Loucy (cell line): ENCODE results near the gene LAMTOR4.
A peak's percentile ranks its signal among the peaks of the same experiment; 100 is the strongest.

Experiments used
- H2AFZ ChIP-seq: fragments of 200-600 bp; sonication (generic); 2 replicates; pipeline ENCODE4 v1.6.0; 2016; ENCODE audit warnings: antibody characterized with exemption, mild to moderate bottlenecking, low read length, moderate library complexity
- H3F3A ChIP-seq: fragments of 200-600 bp; 2 replicates; pipeline ENCODE4 v1.6.0; 2016; ENCODE audit warnings: antibody characterized with exemption, low read depth, mild to moderate bottlenecking
- H3K27me3 ChIP-seq: fragments of 200-600 bp; sonication (generic); 2 replicates; pipeline ENCODE4 v1.6.1; 2014; ENCODE audit warnings: low read length, mild to moderate bottlenecking; ENCODE audit not compliant: insufficient read depth, poor library complexity, severe bottlenecking
- H3K36me3 ChIP-seq: fragments of 200-600 bp; sonication (generic); 2 replicates; pipeline ENCODE4 v1.6.1; 2016; ENCODE audit warnings: low read length; ENCODE audit not compliant: insufficient read depth
- H3K4me1 ChIP-seq: fragments of 200-600 bp; sonication (generic); 2 replicates; pipeline ENCODE4 v1.5.1; 2014; ENCODE audit warnings: low read length, mild to moderate bottlenecking; ENCODE audit not compliant: insufficient read depth, poor library complexity, severe bottlenecking
- H3K4me2 ChIP-seq: fragments of 200-600 bp; sonication (generic); 2 replicates; pipeline ENCODE4 v1.6.0; 2014; ENCODE audit warnings: antibody characterized with exemption, low read length, low read depth, mild to moderate bottlenecking; ENCODE audit not compliant: poor library complexity, severe bottlenecking
- H3K4me3 ChIP-seq: fragments of 200-600 bp; sonication (generic); 2 replicates; pipeline ENCODE4 v1.5.1; 2014; ENCODE audit warnings: low read length, mild to moderate bottlenecking, mixed read lengths; ENCODE audit not compliant: poor library complexity, severe bottlenecking
- H3K79me2 ChIP-seq: fragments of 200-600 bp; sonication (generic); 2 replicates; pipeline ENCODE4 v1.6.1; 2014; ENCODE audit warnings: low read length; ENCODE audit not compliant: insufficient read depth
- H3K9ac ChIP-seq: fragments of 200-600 bp; sonication (generic); 2 replicates; pipeline ENCODE4 v1.6.0; 2014; ENCODE audit warnings: mild to moderate bottlenecking, low read depth, low read length, moderate library complexity; ENCODE audit not compliant: poor library complexity, severe bottlenecking
- H3K9me2 ChIP-seq: fragments of 200-600 bp; sonication (generic); replicated peaks from 2 replicates; pipeline ENCODE4 v1.6.1; 2016; ENCODE audit warnings: low read depth, low read length, mixed read lengths
- H3K9me3 ChIP-seq: fragments of 200-600 bp; sonication (generic); 2 replicates; pipeline ENCODE4 v1.6.1; 2014; ENCODE audit warnings: mild to moderate bottlenecking, antibody characterized with exemption, low read length, low read depth; ENCODE audit not compliant: insufficient read depth
- H4K20me1 ChIP-seq: fragments of 200-600 bp; sonication (generic); 2 replicates; pipeline ENCODE4 v1.6.0; 2014; ENCODE audit warnings: antibody characterized with exemption, low read length, mild to moderate bottlenecking; ENCODE audit not compliant: insufficient read depth, poor library complexity, severe bottlenecking
- CTCF ChIP-seq: fragments of 200-600 bp; sonication (generic); conservative IDR thresholded peaks from 2 replicates; pipeline ENCODE4 v1.5.1; 2014; ENCODE audit warnings: mild to moderate bottlenecking, antibody characterized with exemption, low read length
- EZH2phosphoT487 ChIP-seq: fragments of 200-600 bp; IDR thresholded peaks from 2 replicates; pipeline ENCODE4 v1.6.1; 2018; ENCODE audit warnings: antibody characterized with exemption, mild to moderate bottlenecking, moderate library complexity, borderline replicate concordance

Gene LAMTOR4

GRCh38 chr7:100101016-100101862, 47.5 kb upstream of the LAMTOR4 start, which contains the start of the genes AP4M1 and MCM7:
AP4M1 (plus strand) TSS chr7:100101643; CDS start chr7:100101715, 72 bp downstream.
MCM7 (minus strand) TSS chr7:100101397; CDS start chr7:100101294, 103 bp downstream.
- H3K4me3 ChIP-seq: peak within 1 kb of the TSS; percentile 98
- TF ChIP-seq EZH2phosphoT487 (no peak), CTCF (no peak)
- peak within 1 kb of the TSS; percentile 61 for H2AFZ ChIP-seq
- H3K36me3 ChIP-seq: peaks cover 40% of the 10 kb centered on the region
- H3F3A ChIP-seq: no peaks in the 10 kb centered on the region
- no peaks in the 10 kb centered on the region for H3K9me3 ChIP-seq
- H3K79me2 ChIP-seq: peaks cover 64% of the 10 kb centered on the region
- peaks cover 9% of the 10 kb centered on the region for H3K27me3 ChIP-seq
- H4K20me1 ChIP-seq: peaks cover 43% of the 10 kb centered on the region
- H3K4me2 ChIP-seq: peak within 1 kb of the TSS; percentile 98
- H3K9me2 ChIP-seq: no peaks in the 10 kb centered on the region
- peak within 1 kb of the TSS; percentile 100 for H3K9ac ChIP-seq
- peaks cover 31% of the 10 kb centered on the region for H3K4me1 ChIP-seq

DNA sequence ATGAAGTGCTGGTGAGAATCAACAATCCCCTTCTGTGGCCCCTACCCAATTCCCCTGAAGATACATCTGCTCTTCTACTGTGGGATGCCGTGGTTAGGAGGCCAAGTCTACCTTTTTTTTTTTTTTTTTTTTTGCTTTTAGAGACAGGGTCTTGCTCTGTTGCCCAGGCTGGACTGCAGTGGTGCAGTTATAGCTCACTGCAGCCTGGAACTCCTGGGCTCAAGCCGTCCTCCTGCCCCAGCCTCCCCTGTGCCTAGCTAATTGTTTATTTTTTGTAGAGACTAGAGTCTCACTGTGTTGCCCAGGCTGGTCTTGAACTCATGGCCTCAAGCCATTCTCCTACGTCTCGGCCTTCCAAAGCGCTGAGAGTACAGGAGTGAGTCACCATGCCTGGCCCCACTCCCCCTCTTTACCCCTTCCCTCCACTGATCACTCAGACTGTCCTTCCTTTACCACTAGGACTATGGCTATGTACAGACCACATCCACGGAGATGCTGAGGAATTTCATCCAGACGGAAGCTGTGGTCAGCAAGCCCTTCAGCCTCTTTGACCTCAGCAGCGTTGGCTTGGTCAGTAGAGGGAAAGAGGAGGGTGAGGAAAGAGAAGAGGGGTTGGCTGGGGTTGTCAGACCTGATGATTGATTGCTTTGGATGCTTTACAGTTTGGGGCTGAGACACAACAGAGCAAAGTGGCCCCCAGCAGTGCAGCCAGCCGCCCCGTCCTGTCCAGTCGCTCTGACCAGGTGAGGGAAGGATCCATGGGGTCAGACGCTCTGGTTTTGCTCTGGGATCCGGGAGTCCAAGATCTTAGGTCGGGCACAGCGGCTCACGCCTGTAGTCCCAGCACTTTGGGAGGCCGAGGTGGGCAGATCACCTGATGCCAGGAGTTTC, 45.5 kb upstream of the LAMTOR4 start:
- Histone ChIP-seq H3K4me3 (peak overlapping the region; percentile 98), H4K20me1 (peaks cover 27% of the 10 kb centered on the region), H3K36me3 (peaks cover 36% of the 10 kb centered on the region), H3K4me1 (peaks cover 25% of the 10 kb centered on the region), H3K79me2 (peaks cover 46% of the 10 kb centered on the region), H3K9me3 (no peaks in the 10 kb centered on the region), H3F3A (no peaks in the 10 kb centered on the region), H2AFZ (no peak overlapping the region), H3K9me2 (no peaks in the 10 kb centered on the region), H3K27me3 (peaks cover 9% of the 10 kb centered on the region), H3K9ac (peak overlapping the region; percentile 100), H3K4me2 (peak overlapping the region; percentile 98)
- TF ChIP-seq CTCF (no peak), EZH2phosphoT487 (no peak)

DNA sequence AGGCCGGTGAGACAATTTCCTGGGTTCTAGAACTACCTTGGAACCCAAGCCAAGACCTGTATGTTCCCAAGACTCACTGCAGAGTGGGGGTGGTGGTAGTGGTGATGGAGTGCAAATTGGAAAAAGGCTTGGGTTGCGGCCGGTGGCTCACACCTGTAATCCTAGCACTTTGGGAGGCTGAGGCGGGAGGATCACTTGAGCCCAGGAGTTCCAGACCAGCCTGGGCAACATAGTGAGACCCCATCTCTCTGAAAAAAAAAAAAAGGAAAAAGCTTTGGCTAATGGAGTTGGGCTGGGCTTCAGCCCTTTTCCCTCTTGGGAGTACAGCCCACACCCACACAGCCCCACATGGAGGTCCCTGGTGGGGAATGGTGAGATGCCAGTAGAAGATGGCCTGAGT, 43.2 kb upstream of the LAMTOR4 start:
- H4K20me1 ChIP-seq: peaks cover 3% of the 10 kb centered on the region
- no peak overlapping the region for H3K9ac ChIP-seq
- TF ChIP-seq EZH2phosphoT487: no peak
- H3K27me3 ChIP-seq: peaks cover 4% of the 10 kb centered on the region
- peaks cover 23% of the 10 kb centered on the region for H3K79me2 ChIP-seq
- no peak overlapping the region for H3K4me3 ChIP-seq
- H3K9me3 ChIP-seq: no peaks in the 10 kb centered on the region
- H3F3A ChIP-seq: no peaks in the 10 kb centered on the region
- peaks cover 9% of the 10 kb centered on the region for H3K4me1 ChIP-seq
- H3K4me2 ChIP-seq: no peak overlapping the region
- H2AFZ ChIP-seq: no peak overlapping the region
- H3K9me2 ChIP-seq: no peaks in the 10 kb centered on the region
- H3K36me3 ChIP-seq: peaks cover 15% of the 10 kb centered on the region; the same call in 1 of the 2 replicates
